ENCODE results near the gene CACNA1B. TPM values are rescaled to one million over a fixed set of nuclear protein-coding genes. Genes with fewer than 3 reads are reported as not detected.

The CACNA1B gene
- total and polyA plus RNA-seq, 8 donors, result 0.03 to 2.2 (median 0.51) TPM; not detected in 2

DNA sequence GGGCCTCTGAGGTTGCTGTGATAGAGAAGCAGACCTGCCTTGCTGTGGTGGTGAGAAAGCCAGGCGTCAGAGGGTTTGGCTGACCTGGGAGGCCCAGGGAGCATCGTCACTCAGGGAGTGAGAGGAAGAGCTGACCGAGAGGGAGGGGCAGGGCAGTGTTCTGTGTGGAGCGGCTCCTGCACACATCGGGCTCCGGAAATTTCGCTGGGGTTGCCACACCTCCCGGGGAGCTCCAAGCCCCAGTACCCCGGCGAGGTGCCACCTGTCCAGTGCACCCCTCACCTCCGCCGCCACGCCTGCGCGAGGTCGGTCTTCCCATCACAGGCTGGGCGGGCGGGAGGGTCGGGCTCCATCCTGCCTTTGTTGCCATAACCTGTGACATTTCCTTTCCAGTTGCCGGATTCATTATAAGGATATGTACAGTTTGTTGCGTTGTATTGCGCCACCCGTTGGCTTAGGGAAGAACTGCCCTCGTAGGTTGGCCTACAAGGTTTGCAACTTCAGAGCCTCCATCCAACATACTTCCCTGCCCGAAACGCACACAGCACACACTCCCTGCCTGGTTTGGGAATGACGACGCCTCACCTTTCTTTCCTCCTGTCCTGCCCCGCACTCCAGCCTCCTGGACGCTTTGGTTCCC is 223.2 kb downstream of the CACNA1B start:
- Histone ChIP-seq H3K4me1 (no peaks in the 10 kb centered on the region), H3K4me3 (no peak overlapping the region), H3K27ac (no peak overlapping the region), H3K9me3 (no peaks in the 10 kb centered on the region), H3K36me3 (no peaks in the 10 kb centered on the region), H3K27me3 (peaks cover 0 to 33% (median 12%) of the 10 kb centered on the region in 3 donors)
- TF ChIP-seq EP300 (IDR thresholded peaks at IDR 0.05) (no peak), CTCF (IDR thresholded peaks at IDR 0.05) (no peak), POLR2AphosphoS5 (IDR thresholded peaks at IDR 0.05) (no peak), POLR2A (IDR thresholded peaks at IDR 0.05) (no peak)
- 80 to 86% (median 84%) methylated on average over 28 to 30 of the region's 30 CpGs for WGBS, 5 donors
- intact Hi-C loops (cut with DNase I; ENCODE audit: low total_unique reads), result no loop called here
- peak in 1 of 2 donors; percentile 16 for DNase-seq

DNA sequence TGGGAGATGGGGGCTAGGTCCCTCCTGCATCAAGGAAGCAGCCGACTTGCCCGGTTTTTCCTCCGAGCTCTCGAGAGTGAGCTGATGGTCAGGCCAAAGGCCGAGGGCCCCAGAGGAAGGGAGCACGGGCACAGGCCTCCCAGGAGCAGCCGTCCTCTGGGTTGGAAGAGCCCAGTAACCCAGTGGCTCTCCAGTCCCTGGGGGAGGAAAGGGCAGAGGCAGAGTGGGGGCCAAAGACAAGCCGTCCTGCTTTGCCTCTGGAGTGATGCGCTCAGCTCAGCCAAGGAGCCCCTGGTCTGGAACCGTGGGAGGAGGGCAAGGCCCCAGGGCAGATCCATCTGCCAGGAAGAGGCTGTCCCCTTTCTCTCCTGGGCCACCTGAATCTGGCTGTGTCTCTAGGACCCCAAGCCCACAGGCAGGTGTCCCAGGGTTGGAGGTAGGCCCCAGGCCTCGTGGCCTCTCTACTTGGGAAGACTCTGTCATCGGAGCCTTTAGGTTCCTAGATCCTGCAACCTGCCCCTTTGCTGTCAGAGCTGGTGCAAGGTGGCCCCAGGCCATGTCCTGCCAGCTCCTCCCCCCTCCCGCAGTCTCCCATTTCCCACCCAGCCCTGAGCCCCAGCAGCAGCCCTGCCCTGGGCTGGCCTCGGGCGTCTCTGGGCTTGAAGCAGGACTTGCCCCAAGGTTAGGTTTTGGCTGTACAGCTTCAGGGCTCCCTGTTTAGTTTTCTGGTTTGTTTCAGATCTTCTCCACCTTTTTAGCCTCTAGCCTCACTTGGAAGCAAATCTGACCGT is 224.1 kb downstream of the CACNA1B start:
- 84 to 88% (median 86%) methylated on average over 12 to 16 of the region's 16 CpGs for WGBS, 5 donors
- peak in 1 of 2 donors; percentile 15 for DNase-seq

GRCh38 chr9:138102246-138103051 is 224.9 kb downstream of the CACNA1B start:
- Histone ChIP-seq H3K27ac (no peak overlapping the region), H3K36me3 (no peaks in the 10 kb centered on the region), H3K4me3 (no peak overlapping the region), H3K9me3 (no peaks in the 10 kb centered on the region), H3K4me1 (no peaks in the 10 kb centered on the region), H3K27me3 (peaks cover 0 to 46% (median 12%) of the 10 kb centered on the region in 3 donors)
- TF ChIP-seq POLR2AphosphoS5 (IDR thresholded peaks at IDR 0.05) (no peak), EP300 (IDR thresholded peaks at IDR 0.05) (no peak), CTCF (IDR thresholded peaks at IDR 0.05) (no peak), POLR2A (IDR thresholded peaks at IDR 0.05) (no peak)
- peak in 1 of 2 donors; percentile 18 for DNase-seq
- intact Hi-C loops (cut with DNase I; ENCODE audit: low total_unique reads), result no loop called here
- WGBS, 5 donors, result 67 to 72% (median 69%) methylated on average over 23 of the region's 23 CpGs

More for the DNA sequence above, 224.1 kb downstream of the CACNA1B start:
- Histone ChIP-seq H3K9me3 (no peaks in the 10 kb centered on the region), H3K27ac (no peak overlapping the region), H3K27me3 (peaks cover 0 to 40% (median 12%) of the 10 kb centered on the region in 3 donors), H3K4me3 (no peak overlapping the region), H3K4me1 (no peaks in the 10 kb centered on the region), H3K36me3 (no peaks in the 10 kb centered on the region)
- intact Hi-C loops (cut with DNase I; ENCODE audit: low total_unique reads), result no loop called here
- TF ChIP-seq POLR2A (IDR thresholded peaks at IDR 0.05) (no peak), POLR2AphosphoS5 (IDR thresholded peaks at IDR 0.05) (no peak), CTCF (IDR thresholded peaks at IDR 0.05) (no peak)
